ENCODE results near the gene RXRB.

GRCh38 chr6:33237741-33238140, 37.3 kb upstream of the RXRB start:
- TF ChIP-seq CTCF (IDR thresholded peaks at IDR 0.05; ENCODE audit: low read depth, low read length, poor library complexity, severe bottlenecking): no peak
- TF ChIP-seq EZH2phosphoT487 (IDR thresholded peaks at IDR 0.05; ENCODE audit: borderline replicate concordance, low read length): no peak
